ENCODE data around the gene NARF. TPM values are rescaled to one million over a fixed set of nuclear protein-coding genes. Genes with fewer than 3 reads are reported as not detected.
"Not testable (repeated sequence)": the region's sequence is repeated elsewhere in the genome, so short reads cannot be mapped to it uniquely, and the experiment has no call there.

NARF gene
- total RNA-seq: 38.1 TPM

DNA sequence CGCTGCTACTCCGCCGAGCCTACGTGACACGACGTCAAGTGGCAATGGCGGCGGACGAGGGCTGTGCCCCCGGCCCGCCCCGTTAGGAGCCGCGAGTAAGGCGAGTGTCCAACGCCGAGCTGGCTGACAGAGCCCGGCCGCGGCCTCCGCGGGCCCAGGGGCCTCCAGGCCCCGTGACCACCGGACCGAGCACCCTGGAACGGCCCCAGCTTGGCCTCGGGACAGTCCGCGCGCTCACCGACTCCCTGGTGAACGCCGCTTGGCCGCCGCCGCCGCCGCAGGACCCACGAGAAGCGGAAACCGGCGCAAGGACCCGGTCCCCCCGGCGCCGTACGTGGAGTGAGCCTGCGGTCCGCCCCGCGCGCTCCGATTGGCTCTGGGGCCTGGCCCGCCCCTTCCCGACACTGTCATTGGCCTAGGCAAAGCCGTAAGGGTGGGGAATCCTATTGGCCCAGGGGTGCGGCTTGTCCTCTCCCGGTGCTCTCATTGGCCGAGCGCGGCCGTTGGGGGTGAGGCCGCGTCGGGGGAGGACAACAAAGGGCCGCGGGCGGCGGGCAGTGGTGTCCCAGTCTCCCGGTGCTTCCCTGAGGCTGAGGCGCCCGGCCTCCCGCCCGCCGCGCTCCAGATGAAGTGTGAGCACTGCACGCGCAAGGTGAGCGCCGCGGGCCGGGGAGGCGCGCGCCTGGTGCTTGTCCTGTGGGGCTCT lies at the start of gene NARF:
Gene NARF (plus strand): TSS at position 563 of the 706 bp plus-strand sequence. CDS start 63 bp downstream, at position 626.
- peak; percentile 98 for DNase-seq

DNA sequence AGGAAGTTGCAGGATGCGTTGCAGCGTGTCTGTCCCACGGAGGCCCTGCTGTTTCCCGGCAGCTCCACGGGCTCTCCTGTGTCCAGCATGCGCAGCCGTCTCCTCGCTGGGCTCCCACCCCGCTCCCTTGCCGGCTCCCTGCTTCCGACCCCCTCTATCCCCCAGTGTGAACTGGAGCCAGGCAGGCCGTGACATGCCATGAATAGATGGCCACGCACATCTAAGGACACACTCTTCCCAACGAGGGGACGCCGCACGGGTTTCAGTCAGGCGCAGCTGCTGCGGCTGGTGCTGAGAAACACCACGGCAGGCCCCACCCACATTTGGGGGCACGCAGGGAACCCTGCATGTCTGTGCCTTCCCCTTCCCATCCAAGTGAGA lies 49.6 kb upstream of the NARF start:
- DNase-seq: no peak

DNA sequence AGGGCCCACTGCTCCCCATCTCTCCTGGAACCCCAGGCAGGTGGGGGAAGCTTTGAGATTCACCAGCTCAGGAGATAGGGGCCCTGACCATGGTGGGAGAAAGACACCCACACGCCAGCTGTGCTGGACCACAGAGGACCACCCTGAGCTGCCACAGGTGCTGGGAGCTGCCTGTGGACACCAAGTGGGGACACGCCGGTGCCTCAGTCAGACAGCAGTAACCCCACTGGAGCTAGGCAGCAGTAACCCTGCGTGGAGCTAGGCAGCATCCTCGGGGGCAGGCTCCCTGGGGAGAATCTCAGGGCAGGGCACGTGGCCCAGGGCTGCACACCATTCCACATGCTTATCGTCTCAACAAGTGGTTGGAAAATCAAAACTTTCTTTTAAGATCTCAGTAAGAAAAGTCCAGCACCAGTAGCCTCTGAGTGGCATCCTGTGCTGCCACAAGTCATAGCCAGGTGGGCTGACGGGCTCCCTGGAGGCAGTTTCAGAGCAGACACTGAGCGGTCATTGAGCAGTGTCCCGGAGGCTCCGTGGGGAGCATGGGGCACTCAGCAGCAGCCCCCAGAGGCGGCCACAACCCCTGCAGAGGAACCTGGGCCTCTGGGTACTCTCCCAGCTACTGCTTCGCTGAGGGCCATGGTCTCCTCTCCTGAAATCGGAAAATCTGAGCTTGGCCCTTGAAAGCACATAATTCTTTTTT lies 48.4 kb upstream of the NARF start:
- no peak for DNase-seq

DNA sequence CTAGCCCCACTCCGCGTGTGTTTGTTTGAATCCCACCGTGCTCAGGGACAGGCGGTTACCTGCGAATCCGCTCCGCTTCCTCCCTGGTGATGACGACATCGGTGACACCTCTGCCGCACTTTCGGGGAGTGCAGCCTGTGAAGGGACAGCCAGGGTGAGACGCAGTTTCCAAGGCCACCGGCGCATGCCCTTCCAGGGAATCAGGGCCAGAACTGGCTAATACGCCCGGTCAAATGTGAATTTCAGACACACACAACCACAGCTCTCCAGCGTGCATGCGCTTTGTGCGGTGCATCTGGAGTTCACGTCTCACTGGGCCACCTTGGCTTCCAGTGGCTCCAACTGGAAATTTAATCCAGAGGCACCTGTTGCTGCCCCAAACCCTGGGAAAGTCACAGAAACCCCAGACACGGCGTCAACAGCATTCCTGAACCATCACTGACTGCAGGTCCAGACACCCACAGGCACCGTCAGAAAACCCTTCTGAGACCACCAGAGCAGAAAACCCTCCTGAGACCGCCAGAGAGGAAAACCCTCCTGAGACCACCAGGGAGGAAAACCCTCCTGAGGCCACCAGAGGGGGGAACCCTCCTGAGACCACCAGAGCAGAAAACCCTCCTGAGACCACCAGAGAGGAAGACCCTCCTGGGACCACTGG lies 47.0 kb upstream of the NARF start:
- no peak for DNase-seq

DNA sequence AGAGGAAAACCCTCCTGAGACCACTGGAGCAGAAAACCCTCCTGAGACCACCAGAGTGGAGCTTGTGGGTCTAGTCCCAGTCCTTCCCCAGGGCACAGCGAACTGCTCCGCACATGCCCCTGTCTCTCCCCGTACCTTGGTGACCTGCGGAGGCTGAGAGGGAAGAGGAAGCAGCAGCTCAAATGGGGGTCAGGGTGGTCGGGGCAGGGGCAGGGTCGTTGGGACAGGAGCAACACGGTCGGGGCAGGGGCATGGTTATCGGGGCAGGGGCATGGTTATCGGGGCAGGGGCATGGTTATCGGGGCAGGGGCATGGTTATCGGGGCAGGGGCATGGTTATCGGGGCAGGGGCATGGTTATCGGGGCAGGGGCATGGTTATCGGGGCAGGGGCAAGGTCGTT lies 46.5 kb upstream of the NARF start:
- not testable (repeated sequence) for DNase-seq

DNA sequence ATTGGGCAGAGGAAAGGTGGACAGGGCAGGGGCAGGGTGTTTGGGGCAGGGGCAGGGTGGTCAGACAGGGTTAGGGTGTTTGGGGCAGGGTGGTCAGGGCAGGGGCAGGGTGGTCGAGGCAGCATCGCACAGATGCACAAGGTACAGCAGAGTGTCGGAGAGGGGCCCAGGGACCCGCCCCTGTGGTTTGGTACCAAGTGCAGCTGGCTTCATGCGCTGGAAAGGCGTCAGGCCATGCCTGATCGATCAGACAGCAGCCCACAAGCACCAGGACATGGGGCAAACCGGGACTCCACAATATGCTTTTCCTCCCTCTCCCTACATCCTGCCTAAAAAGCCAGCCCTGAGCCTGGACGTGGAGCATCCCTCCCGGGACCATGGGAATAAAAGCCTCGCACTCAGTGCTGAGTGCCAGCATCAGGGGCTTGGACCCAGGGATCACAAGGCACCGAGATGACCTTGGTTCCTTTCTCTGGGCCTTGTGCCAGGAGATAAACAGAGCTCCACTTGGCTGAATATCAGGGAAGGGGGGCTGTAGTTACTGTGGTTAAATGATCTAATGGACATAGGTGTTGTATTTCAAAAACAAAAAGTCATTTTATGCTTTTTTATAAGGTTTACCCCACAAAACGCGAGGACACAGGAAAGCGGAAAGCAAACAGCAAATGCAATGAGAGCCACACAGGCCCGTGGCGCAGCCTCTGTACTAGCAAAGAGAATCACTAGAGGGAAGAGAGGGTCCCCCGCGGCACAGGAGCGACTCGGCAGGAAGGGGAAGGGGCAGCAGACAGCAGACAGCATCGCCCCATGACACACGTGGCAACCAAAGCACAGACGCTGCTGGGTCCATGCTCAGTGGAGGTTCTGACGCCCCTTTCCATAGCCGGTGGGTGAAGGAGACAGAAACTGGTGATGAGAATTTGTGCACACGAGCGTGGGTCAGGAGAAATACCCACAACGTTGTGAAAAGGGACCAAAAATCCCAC lies 45.7 kb upstream of the NARF start:
- DNase-seq: no peak

DNA sequence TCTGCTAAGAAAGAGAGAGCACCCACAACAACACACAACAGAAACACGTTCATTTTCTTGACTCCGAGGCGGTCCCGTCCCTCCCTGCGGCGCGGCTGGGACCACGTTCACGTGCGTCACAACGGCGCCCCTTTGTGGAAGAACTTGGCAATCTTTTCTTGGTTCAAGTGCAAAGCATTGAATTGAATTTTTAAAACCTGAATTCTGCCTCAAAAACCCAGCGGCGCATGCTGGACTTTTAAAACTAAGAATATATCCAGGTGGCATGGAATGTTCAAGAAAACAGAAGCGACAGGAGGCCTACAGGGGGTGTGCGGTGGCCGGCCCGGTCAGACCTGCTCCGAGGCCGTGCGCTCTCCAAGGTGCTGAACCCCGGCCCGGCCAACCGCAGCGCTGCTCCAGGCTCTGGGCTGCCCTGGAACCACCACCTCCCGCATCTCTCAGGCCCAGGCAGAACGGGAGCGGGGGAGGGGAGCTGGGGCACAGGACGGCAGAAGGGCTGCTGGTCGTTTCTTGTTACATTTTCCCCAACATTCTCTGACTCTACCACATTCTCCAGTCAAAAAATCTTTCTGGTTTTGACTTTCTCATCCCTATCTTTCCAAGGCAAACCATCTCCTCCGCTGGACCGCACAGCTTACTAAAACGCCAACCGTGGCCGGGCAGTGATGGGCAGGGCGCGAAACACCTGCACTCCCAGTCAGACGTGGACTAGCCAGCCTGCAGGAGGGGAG lies 43.8 kb upstream of the NARF start:
- DNase-seq: peak; percentile 11

DNA sequence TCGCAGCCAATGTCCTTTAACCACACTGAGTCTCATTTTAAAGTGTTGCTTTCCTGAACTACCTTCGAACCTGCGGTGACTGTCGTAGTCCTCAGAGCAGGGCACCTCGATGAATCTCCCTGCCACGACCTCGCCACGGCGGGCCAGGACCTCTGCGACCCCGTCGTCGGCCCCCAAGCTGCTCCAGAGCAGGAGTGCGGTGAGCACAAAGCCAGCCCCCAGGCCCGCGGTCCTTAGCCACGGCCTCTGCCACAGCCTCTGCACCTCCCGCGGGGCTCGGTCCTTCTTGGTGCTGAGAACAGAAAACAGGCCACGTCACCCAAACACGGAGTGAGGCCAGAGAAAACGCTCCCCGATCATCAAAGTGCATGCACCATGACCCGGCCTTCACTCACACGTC lies 43.2 kb upstream of the NARF start:
- no peak for DNase-seq

DNA sequence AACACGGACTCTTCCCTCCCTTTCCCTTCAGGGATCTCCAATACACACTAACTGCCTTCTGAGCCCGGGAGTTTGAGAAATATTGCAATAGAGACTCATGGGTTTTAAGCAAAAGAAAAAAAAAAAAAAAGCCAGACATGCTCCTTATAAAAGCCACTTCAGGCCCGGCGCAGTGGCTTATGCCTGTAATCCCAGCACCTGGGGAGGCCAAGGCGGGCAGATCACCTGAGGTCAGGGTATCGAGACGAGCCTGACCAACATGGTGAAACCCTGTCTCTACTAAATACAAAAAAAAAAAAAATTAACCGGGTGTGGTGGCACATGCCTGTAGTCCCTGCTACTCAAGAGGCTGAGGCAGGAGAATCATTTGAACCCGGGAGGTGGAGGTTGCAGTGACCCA lies 42.8 kb upstream of the NARF start:
- no peak for DNase-seq

DNA sequence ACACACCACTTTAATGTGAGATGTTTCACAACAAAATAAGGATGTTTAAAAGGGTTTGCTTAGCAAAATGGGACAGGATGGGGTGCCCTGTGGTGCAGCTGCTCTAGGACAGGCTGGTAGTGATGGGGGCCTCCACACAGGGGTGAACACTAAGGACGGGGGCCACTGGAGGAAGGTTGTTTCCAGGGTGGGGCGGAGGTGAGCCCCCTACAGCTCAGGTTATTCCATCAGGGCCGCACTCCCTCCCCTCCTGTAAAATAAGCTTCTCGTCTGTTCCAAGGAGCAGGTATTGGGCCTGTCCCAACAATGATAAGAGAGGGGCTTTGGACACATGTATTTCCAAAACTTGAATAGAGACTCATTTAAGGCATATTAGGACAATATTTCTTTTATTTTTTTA lies 42.3 kb upstream of the NARF start:
- no peak for DNase-seq

DNA sequence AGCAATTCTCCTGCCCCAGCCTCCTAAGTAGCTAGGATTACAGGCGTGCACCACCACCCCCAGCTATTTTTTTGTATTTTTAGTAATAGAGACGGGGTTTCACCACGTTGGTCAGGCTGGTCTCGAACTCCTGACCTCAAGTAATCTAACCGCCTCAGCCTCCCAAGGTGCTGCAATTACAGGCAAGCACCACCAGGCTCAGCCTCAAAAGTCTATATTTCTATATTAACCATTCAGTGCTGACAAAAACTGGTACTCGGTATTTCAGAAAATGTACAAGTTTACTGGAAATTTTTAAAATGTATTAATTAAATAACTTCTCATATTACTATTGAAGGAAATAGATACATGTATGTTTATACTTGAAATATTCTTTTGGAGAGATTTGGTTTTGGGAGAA lies 41.8 kb upstream of the NARF start:
- DNase-seq: no peak

DNA sequence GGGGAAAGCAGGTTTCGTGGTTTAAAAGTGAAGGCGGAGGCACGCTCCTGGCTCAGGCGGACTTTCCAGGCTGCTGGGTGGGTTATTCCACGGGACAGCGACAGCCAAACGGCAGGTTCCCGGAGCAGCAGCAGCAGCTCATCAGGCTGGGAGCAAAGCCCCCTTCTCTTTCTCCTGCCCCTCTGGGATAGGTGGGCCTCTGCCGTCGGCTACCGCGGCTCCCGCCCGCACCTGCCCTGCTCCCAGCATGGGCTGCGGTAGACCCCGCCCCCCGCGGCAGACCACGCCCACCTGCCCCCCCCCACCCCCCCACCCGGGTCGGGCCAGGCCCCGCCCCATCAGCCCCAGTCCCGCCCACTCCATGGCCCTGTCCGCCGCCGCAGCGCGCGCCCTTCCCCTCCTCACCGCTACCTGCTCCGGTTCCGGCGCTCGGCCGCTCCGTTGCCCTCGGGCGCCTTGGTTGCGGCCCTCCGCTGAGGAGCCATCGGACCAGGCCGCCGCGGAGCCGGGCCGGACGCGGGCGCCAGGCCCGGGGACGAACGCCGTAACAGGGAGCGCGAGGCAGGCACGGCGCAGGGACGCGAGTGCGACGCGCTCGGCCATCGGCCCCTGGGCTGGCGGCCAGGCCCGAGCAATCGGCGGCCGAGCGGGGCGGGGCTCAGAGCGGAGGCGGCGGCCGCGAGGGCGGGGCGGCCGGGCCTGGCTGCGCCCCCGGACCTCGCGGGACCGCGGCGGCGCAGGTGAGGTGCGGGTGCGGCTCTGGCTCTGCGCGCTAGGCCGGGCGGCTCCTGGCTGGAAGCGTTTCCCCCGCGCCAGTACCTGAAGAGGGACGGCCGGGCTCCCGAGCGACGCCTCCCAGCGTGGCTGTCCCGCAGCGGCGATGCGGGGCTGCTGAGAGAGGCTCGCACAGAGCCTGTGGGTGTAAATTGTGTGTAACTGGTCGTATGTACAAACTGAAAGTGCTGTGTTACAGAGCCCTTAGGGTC lies 40.2 kb upstream of the NARF start, which contains the start of the genes HEXD and OGFOD3:
Gene HEXD (plus strand): TSS at position 347 of the 986 bp plus-strand sequence. CDS start 1,453 bp downstream, outside the sequence.
Gene OGFOD3 (minus strand): TSS at position 586 of the 986 bp plus-strand sequence. CDS start 101 bp downstream, at position 485.
- peak; percentile 87 for DNase-seq

DNA sequence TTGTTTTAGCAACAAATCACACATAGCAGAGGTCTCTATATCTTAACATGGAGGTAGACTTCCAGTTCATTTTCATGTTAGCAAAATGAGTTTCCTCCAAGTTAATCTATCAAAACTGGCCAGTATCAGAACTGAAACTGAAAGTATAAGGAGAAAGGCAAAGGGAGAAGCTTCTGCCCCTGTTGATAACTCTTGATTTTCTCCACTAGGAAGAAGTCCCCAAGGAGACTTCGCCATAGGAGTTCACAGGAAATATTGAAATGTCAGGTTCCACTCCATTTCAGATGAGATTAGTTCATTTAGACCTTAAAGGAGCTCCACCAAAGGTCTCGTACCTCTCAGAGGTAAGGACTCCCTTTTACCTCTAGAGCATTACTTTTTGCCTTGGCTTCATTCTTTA lies 39.0 kb upstream of the NARF start:
- DNase-seq: no peak

DNA sequence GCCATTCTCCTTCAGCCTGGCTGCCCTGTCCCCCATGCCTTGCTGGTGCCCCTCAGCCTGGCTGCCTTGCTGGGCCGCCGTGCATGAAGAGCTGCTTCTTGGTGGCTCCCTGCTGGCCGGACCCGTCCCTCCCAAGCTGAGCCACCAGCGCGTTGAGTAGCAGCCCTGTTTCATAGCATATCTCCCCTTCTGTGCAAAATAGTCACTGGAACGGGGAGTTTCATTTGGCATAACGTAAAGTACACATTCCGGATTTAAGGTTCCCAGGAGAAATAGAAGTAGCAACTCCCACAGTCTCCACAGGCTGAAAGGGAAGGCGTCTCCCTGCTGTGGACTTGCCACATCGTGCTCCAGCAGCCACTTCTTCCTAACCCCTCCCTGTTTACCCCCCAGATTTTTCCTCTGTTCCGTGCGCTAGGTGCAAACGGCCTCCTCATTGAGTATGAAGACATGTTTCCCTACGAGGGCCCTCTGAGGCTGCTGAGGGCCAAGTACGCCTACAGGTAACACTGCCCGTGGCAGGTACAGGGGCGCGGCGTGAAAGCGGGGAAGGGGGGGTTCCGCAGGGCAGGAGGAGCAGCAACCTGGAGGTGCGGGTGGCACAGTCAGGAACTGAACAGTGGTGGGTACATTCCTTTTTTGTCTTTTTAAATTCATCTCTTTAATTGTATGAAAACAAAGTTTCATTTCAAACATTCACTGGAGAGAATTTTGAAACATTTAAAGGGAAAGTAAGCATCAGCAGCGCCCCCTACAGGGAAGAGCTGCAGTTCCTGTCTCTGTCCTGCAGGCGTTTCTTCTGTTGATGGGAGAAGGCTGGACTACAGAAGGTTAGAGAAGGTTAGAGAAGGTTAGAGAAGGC lies 34.3 kb upstream of the NARF start:
- DNase-seq: no peak

DNA sequence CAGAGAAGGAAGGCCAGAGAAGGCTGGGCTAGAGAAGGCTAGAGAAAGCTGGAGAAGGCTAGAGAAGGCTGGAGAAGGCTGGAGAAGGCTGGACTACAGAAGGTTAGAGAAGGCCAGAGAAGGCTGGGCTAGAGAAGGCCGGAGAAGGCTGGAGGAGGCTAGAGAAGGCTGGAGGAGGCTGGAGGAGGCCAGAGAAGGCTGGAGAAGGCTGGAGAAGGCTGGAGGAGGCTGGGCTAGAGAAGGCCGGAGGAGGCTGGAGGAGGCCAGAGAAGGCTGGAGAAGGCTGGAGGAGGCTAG lies 33.7 kb upstream of the NARF start:
- DNase-seq: no peak

DNA sequence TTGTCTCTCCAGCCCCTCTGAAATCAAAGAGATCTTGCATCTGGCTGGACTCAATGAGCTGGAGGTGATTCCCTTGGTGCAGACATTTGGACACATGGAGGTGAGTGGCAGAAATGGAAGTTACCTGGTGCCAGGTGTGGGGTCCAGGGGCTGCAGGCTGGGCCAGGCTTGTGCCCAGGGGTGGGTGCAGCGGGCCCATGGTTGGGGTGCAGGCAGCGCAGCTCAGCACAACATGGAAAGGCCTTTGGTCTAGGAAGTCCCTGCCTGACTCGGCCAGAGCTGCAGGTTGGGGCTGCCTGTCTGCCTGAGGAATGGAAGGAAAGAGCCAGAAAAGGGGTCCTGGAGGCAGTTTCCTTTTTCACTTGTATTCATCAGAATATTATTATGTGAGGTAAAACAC lies 30.0 kb upstream of the NARF start:
- DNase-seq: no peak

DNA sequence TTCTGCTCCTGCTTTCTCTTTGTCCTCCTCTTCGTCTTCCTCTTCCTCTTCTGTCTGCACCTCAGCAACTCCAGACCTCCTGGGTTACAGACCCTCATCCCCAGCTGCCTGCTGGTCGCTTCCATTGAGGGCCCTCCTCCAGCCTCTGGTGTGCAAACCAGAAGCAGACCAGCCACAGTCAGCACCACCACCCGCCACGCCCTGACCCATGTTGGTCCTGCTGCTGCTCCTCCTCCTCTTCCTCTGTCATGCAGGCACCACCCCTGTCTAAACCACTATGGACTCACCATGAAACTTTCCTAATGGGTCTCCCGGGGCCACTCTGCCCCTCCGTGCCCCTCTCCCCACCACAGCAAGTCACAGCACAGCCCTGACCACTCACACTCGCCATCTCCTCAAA lies 28.7 kb upstream of the NARF start:
- DNase-seq: no peak

DNA sequence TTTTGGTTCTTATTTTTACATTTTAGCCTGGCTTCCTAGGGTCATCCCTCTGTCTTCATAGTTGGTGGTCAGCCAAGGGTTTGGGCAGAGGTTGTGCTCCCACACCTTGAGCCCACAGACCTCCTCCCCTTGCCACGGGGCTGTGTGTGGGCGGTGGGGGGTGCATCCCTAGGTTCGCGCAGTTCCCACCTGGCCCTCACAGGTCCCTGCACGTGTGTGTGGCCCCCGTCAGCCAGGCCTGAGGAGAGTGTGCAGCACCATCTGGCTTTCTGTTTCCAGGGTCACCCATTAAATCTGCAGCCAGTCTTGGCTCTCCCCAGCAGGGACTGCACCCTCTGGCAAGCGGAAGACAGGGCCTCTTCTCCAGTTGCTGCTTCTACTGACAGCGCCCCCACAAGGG lies 26.5 kb upstream of the NARF start:
- DNase-seq: no peak

DNA sequence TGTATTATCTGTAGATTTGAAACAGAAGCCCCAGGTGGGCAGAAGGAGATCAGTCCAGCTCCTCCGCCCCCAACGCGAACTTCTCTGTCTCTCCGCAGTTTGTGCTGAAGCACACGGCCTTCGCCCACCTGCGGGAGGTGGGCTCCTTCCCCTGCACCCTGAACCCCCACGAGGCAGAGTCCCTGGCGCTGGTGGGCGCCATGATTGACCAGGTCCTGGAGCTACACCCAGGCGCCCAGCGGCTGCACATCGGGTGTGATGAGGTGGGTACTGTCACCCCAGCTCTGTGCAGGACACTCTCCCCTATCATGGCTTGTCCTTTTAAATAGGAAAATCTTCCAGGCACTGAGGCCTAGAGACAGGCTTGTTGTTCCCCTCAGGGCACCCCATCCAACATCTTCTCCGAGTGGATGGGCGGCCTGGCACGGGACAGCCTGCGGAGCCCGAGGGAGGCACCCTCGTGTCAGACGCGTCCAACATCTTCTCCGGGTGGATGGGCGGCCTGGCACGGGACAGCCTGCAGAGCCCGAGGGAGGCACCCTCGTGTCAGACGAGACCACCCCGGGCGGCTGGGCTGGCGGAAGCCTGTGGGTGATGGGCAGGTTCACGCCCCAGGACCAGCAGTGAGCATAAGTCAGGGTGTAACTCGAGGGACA lies 24.9 kb upstream of the NARF start:
- no peak for DNase-seq

All from occipital lobe (tissue), 2 donors.